GM19099 (cell line): ENCODE results near the gene C1orf185.

Experiments
- POLR2A ChIP-seq: IDR thresholded peaks from 3 replicates; pipeline ENCODE4 v1.6.1; 2011; ENCODE audit warnings: low read depth; ENCODE audit not compliant: insufficient read length; ENCODE audit errors: extremely low read depth

The C1orf185 gene

GRCh38 chr1:51189421-51190073 lies 87.5 kb downstream of the C1orf185 start:
- TF ChIP-seq POLR2A = no peak

DNA sequence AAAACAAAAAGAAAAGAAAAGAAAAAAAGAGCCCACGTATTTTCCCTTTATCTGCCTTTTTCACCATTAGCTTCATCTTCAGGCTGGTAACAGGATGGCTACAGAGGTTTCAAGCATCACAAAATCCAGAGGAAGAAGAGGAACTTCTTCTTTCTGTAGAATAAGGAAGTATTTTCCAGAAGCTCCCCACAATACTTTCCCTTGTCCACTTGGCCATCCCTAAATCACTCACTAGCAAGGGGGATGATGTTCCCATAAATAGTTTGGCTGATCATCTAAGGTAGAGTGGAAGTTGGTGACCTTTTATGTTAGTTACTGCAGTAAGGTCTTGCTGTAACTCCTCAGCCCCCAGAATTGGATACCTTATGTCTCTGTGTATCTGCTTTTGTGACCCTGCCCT lies 88.9 kb downstream of the C1orf185 start:
- TF ChIP-seq POLR2A = no peak

- TF ChIP-seq POLR2A = no peak
Measured at GRCh38 chr1:51192213-51192843, 90.3 kb downstream of the C1orf185 start.

DNA sequence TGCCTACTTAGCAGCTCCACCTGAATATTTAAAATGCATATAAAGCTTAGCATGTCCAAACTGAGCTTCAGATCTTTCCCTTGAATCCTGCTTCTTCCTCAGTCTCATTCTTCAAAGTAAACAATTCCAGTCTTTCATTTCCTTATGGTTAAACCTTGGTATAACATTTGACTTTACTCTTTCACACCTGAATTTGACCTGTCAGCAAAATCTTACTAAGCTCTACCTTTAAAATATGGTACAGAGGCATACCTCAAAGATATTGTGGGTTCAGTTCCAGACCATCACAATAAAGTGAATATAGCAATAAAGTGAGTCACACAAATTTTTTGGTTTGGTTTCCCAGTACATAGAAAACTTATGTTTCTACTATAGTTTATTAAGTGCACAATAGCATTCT lies 91.5 kb downstream of the C1orf185 start:
- no peak for TF ChIP-seq POLR2A
